WTC11 (cell line): ENCODE results near the gene PIPOX. TPM values are rescaled to one million over a fixed set of nuclear protein-coding genes. Genes with fewer than 3 reads are reported as not detected.

ENCODE experiments used
- ATAC-seq: fragments of 200-7000 bp; cut with Tn5 transposase; 2 replicates; pipeline ENCODE4 v1.10.0; 2021; ENCODE audit warnings: mild to moderate bottlenecking, moderate library complexity
- CTCF ChIA-PET: fragments of 300-600 bp; sonication (Branson Sonifier 250); formaldehyde crosslinking; loops from one replicate; lab custom pipeline; 2021; ENCODE audit warnings: antibody characterized with exemption; lab: Charles Lee
- POLR2A ChIA-PET: fragments of 350-600 bp; sonication (Branson Sonifier 250); formaldehyde crosslinking; loops from one replicate; lab custom pipeline; 2021; ENCODE audit warnings: antibody characterized with exemption; lab: Charles Lee
- DNase-seq: peaks from one replicate; pipeline ENCODE4 v3.0.0; 2021; ENCODE audit warnings: low spot score
- H3K27ac Mint-ChIP-seq: 2 replicates; pipeline ENCODE4 v1.8.0; 2021; ENCODE audit warnings: mixed read lengths
- H3K27me3 Mint-ChIP-seq: 2 replicates; pipeline ENCODE4 v1.8.0; 2021; ENCODE audit warnings: low read depth, mild to moderate bottlenecking, moderate library complexity, mixed read lengths
- H3K36me3 Mint-ChIP-seq: 2 replicates; pipeline ENCODE4 v1.8.0; 2021; ENCODE audit warnings: mixed read lengths
- H3K4me1 Mint-ChIP-seq: 2 replicates; pipeline ENCODE4 v1.8.0; 2022; ENCODE audit warnings: mixed read lengths
- H3K4me3 Mint-ChIP-seq: 2 replicates; pipeline ENCODE4 v1.8.0; 2021; ENCODE audit warnings: mild to moderate bottlenecking, moderate library complexity, mixed read lengths
- H3K9me3 Mint-ChIP-seq: 2 replicates; pipeline ENCODE4 v1.8.0; 2021; ENCODE audit warnings: mixed read lengths
- ATF6 ChIP-seq: sonication (generic); formaldehyde crosslinking; IDR thresholded peaks from 2 replicates; pipeline ENCODE4 v1.8.1; 2023; ENCODE audit warnings: mild to moderate bottlenecking, missing genetic modification reagents
- E2F5 ChIP-seq: sonication (generic); formaldehyde crosslinking; IDR thresholded peaks from 2 replicates; pipeline ENCODE4 v1.8.1; 2022; ENCODE audit warnings: mild to moderate bottlenecking, moderate library complexity, missing genetic modification reagents
- ESRRA ChIP-seq: sonication (generic); formaldehyde crosslinking; IDR thresholded peaks from 2 replicates; pipeline ENCODE4 v1.8.1; 2022; ENCODE audit warnings: mild to moderate bottlenecking, missing genetic modification reagents, borderline replicate concordance
- GABPB1 ChIP-seq: sonication (generic); formaldehyde crosslinking; IDR thresholded peaks from 2 replicates; pipeline ENCODE4 v1.8.1; 2023; ENCODE audit warnings: mild to moderate bottlenecking, missing genetic modification reagents
- HMGXB4 ChIP-seq: sonication (generic); formaldehyde crosslinking; IDR thresholded peaks from 2 replicates; pipeline ENCODE4 v1.8.1; 2023; ENCODE audit warnings: mild to moderate bottlenecking, moderate library complexity, missing genetic modification reagents
- MAX ChIP-seq: sonication (generic); formaldehyde crosslinking; IDR thresholded peaks from 2 replicates; pipeline ENCODE4 v1.8.0; 2022; ENCODE audit warnings: mild to moderate bottlenecking, missing genetic modification reagents
- MYBL2 ChIP-seq: sonication (generic); formaldehyde crosslinking; IDR thresholded peaks from 2 replicates; pipeline ENCODE4 v1.8.1; 2023; ENCODE audit warnings: mild to moderate bottlenecking, moderate library complexity, missing genetic modification reagents
- NR1H2 ChIP-seq: sonication (generic); formaldehyde crosslinking; IDR thresholded peaks from 2 replicates; pipeline ENCODE4 v1.9.0; 2021; ENCODE audit warnings: mild to moderate bottlenecking, moderate library complexity, missing genetic modification reagents
- NR2C2 ChIP-seq: sonication (generic); formaldehyde crosslinking; IDR thresholded peaks from 2 replicates; pipeline ENCODE4 v1.8.0; 2022; ENCODE audit warnings: mild to moderate bottlenecking, missing genetic modification reagents
- RELA ChIP-seq: sonication (generic); formaldehyde crosslinking; IDR thresholded peaks from 2 replicates; pipeline ENCODE4 v1.8.1; 2022; ENCODE audit warnings: missing genetic modification reagents, mild to moderate bottlenecking, borderline replicate concordance
- SOX15 ChIP-seq: fragments of 250-450 bp; sonication (Bioruptor Pico); IDR thresholded peaks from 2 replicates; pipeline ENCODE4 v1.9.0; 2021; ENCODE audit warnings: mild to moderate bottlenecking
- TEAD4 ChIP-seq: sonication (generic); formaldehyde crosslinking; IDR thresholded peaks from 2 replicates; pipeline ENCODE4 v1.8.0; 2022; ENCODE audit warnings: mild to moderate bottlenecking, missing genetic modification reagents
- ZNF121 ChIP-seq: sonication (generic); formaldehyde crosslinking; IDR thresholded peaks from 2 replicates; pipeline ENCODE4 v1.8.0; 2023; ENCODE audit warnings: missing genetic modification reagents
- ZNF219 ChIP-seq: sonication (generic); formaldehyde crosslinking; IDR thresholded peaks from 2 replicates; pipeline ENCODE4 v1.8.0; 2023; ENCODE audit warnings: missing genetic modification reagents, mild to moderate bottlenecking, borderline replicate concordance
- ZNF317 ChIP-seq: sonication (generic); formaldehyde crosslinking; IDR thresholded peaks from 2 replicates; pipeline ENCODE4 v1.8.1; 2023; ENCODE audit warnings: low read depth, mild to moderate bottlenecking, moderate library complexity, missing genetic modification reagents, borderline replicate concordance
- ZNF425 ChIP-seq: fragments of 250-450 bp; sonication (Bioruptor Pico); conservative IDR thresholded peaks from 2 replicates; pipeline ENCODE4 v1.9.0; 2021; ENCODE audit warnings: mild to moderate bottlenecking
- ZNF532 ChIP-seq: fragments of 250-450 bp; sonication (Bioruptor Pico); IDR thresholded peaks from 2 replicates; pipeline ENCODE4 v1.9.0; 2021; ENCODE audit warnings: mild to moderate bottlenecking, borderline replicate concordance
- ZSCAN18 ChIP-seq: fragments of 250-450 bp; sonication (Bioruptor Pico); IDR thresholded peaks from 2 replicates; pipeline ENCODE4 v2.1.2; 2022; ENCODE audit warnings: mild to moderate bottlenecking, moderate library complexity
- total RNA-seq: library from RNA; stranded (reverse); gene quantifications from 3 replicates; pipeline ENCODE4 v1.2.3, GENCODE V29; 2021

Gene PIPOX
- total RNA-seq, 1 experiment from 2014 or later = 34.2 TPM

GRCh38 chr17:29048440-29049368, 5.8 kb downstream of the PIPOX start:
- no peak overlapping the region for H3K4me3 Mint-ChIP-seq

GRCh38 chr17:29049541-29050145, 6.7 kb downstream of the PIPOX start:
- H3K4me3 Mint-ChIP-seq = no peak overlapping the region
- POLR2A ChIA-PET = interaction anchor here (0.6 to 1.5 kb wide), 2 partner anchors 10 to 300 kb away, joined by 3 to 4 read pairs; no protein-coding TSS in a partner anchor
- DNase-seq (no peak), ATAC-seq (no peak)
- no peak overlapping the region for H3K27ac Mint-ChIP-seq
- TF ChIP-seq HMGXB4 (CRISPR knock-in tag) (no peak), E2F5 (no peak), ZNF425 (no peak), SOX15 (CRISPR knock-in tag) (no peak), ZNF532 (CRISPR knock-in tag) (no peak), ESRRA (CRISPR knock-in tag) (no peak), MYBL2 (no peak), GABPB1 (CRISPR knock-in tag) (no peak)
- H3K9me3 Mint-ChIP-seq = no peaks in the 10 kb centered on the region
- H3K36me3 Mint-ChIP-seq = peaks cover 17% of the 10 kb centered on the region
- CTCF ChIA-PET = interaction anchor here (1.9 to 2.8 kb wide), 3 partner anchors 13 to 67 kb away, joined by 7 to 27 read pairs (median 7); no protein-coding TSS in a partner anchor
- H3K27me3 Mint-ChIP-seq = no peaks in the 10 kb centered on the region
- peaks cover 41% of the 10 kb centered on the region for H3K4me1 Mint-ChIP-seq

More at GRCh38 chr17:29048440-29049368, 5.8 kb downstream of the PIPOX start:
- peaks cover 51% of the 10 kb centered on the region for H3K4me1 Mint-ChIP-seq
- POLR2A ChIA-PET = interaction anchor here (0.9 to 1.5 kb wide), 2 partner anchors 11 to 14 kb away, joined by 4 read pairs; no protein-coding TSS in a partner anchor
- H3K27ac Mint-ChIP-seq = 0 out of 2 replicates have a peak overlapping the region, but pooled peaks have one; percentile 5
- no peaks in the 10 kb centered on the region for H3K27me3 Mint-ChIP-seq
- H3K36me3 Mint-ChIP-seq = peaks cover 18% of the 10 kb centered on the region
- DNase-seq (no peak), ATAC-seq (peak; percentile 58)
- CTCF ChIA-PET = interaction anchor here (0.7 to 2.8 kb wide), 12 partner anchors 12 to 97 kb away, joined by 3 to 27 read pairs (median 4); no protein-coding TSS in a partner anchor
- H3K9me3 Mint-ChIP-seq = no peaks in the 10 kb centered on the region
- no peak for TF ChIP-seq ZNF121 (CRISPR knock-in tag)
- TF ChIP-seq ESRRA (CRISPR knock-in tag) = no peak
- no peak for TF ChIP-seq ZNF219 (CRISPR knock-in tag)
- TF ChIP-seq ZNF317 (CRISPR knock-in tag) = no peak
- TF ChIP-seq NR2C2 = no peak
- TF ChIP-seq RELA = no peak
- no peak for TF ChIP-seq TEAD4
- TF ChIP-seq NR1H2 = no peak
- no peak for TF ChIP-seq ZSCAN18 (CRISPR knock-in tag)
- TF ChIP-seq ATF6 (CRISPR knock-in tag) = no peak
- no peak for TF ChIP-seq MAX (CRISPR knock-in tag)
